GM12872 (cell line): ENCODE measurements around the gene SLCO3A1.

Experiments
- CTCF ChIP-seq: IDR thresholded peaks from 3 replicates; pipeline ENCODE4 v1.5.1; 2011; ENCODE audit warnings: low read depth, mild to moderate bottlenecking, low read length, moderate library complexity; ENCODE audit not compliant: insufficient read depth

Gene SLCO3A1

GRCh38 chr15:92162657-92163056, 309.1 kb downstream of the SLCO3A1 start:
- TF ChIP-seq CTCF: no peak

- no peak for TF ChIP-seq CTCF
These were observed 310.1 kb downstream of the SLCO3A1 start for GRCh38 chr15:92163641-92164040.

- no peak for TF ChIP-seq CTCF
These were observed 311.0 kb downstream of the SLCO3A1 start for GRCh38 chr15:92164327-92165000.

- no peak for TF ChIP-seq CTCF
These were observed 311.5 kb downstream of the SLCO3A1 start for GRCh38 chr15:92165001-92165346.

GRCh38 chr15:92166029-92166428, 312.5 kb downstream of the SLCO3A1 start:
- no peak for TF ChIP-seq CTCF

- no peak for TF ChIP-seq CTCF
These were observed 313.4 kb downstream of the SLCO3A1 start for GRCh38 chr15:92166751-92167405.

- TF ChIP-seq CTCF: no peak
These were observed 313.9 kb downstream of the SLCO3A1 start for GRCh38 chr15:92167451-92167850.
